HepG2 (cell line): ENCODE results near the gene ROBO2. TPM values are rescaled to one million over a fixed set of nuclear protein-coding genes. Genes with fewer than 3 reads are reported as not detected.

Experiments used
- ATAC-seq: fragments of 200-7000 bp; cut with Tn5 transposase; 3 replicates; pipeline ENCODE4 v1.9.1; 2020; ENCODE audit warnings: mild to moderate bottlenecking, moderate library complexity
- BruUV-seq: library from RNA; stranded (reverse); fragments of 400-500 nt; replicated peaks from 2 replicates; lab custom pipeline; 2021; lab: Mats Ljungman, UMichigan
- CTCF ChIA-PET: fragments of 300-600 bp; formaldehyde crosslinking; extraction: SDS; loops from one replicate; lab custom pipeline; 2021; ENCODE audit warnings: low total read pairs, inconsistent platforms, low intra/inter-chr PET ratio; lab: Yijun Ruan, JAX
- POLR2A ChIA-PET: fragments of 350-600 bp; sonication (Branson Sonifier 250); formaldehyde crosslinking; loops from one replicate; lab custom pipeline; 2020; ENCODE audit warnings: antibody characterized with exemption, inconsistent platforms; lab: Yijun Ruan, JAX
- DNase-seq: peaks from one replicate; pipeline ENCODE4 v3.0.0-alpha.2; 2015; ENCODE audit warnings: low spot score
- FAIRE-seq: peaks from 3 replicates; lab custom pipeline; 2011; peaks lifted over from hg19 to GRCh38; lab: Jason Lieb, UNC
- H2AFZ ChIP-seq: one replicate; pipeline ENCODE4 v1.6.1; 2011; ENCODE audit warnings: low read length, inconsistent platforms
- H3K27ac ChIP-seq: fragments of 300-600 bp; 3 replicates; pipeline ENCODE4 v1.8.0; 2011; ENCODE audit warnings: mixed run types, mild to moderate bottlenecking, mixed read lengths, low read length, inconsistent platforms; ENCODE audit not compliant: insufficient read depth; ENCODE audit errors: extremely low read length
- H3K27me3 ChIP-seq, 2 experiments: fragments of 200-600 bp in 1 of 2; 2 replicates in 1 of 2; 3 replicates in 1 of 2; pipeline versions ENCODE4 v1.6.0 to v1.8.0; 2011; ENCODE audit warnings: low read length in 2 of 2, mild to moderate bottlenecking in 2 of 2, moderate library complexity in 2 of 2, inconsistent platforms in 1 of 2; ENCODE audit not compliant: insufficient read depth in 2 of 2, control insufficient read depth in 1 of 2
- H3K36me3 ChIP-seq, 2 experiments: fragments of 200-600 bp in 1 of 2; replicated peaks in 1 of 2; 2 replicates in 1 of 2; 3 replicates in 1 of 2; pipeline versions ENCODE4 v1.5.1 to v1.8.0; 2011; ENCODE audit warnings: low read length in 2 of 2, inconsistent platforms in 1 of 2; ENCODE audit not compliant: insufficient read depth in 2 of 2, control insufficient read depth in 1 of 2
- H3K4me1 ChIP-seq: 2 replicates; pipeline ENCODE4 v1.5.1; 2012; ENCODE audit warnings: low read length, inconsistent platforms; ENCODE audit not compliant: insufficient read depth
- H3K4me2 ChIP-seq: 2 replicates; pipeline ENCODE4 v1.6.0; 2011; ENCODE audit warnings: low read depth, low read length, inconsistent platforms
- H3K4me3 ChIP-seq, 3 experiments: fragments of 200-600 bp in 1 of 3; sonication (generic), shearing (Covaris generic) in 1 of 3; replicated peaks in 1 of 3; 2 replicates each; pipeline ENCODE4 v1.5.1; 2011 to 2016; ENCODE audit warnings: low read length in 3 of 3, inconsistent platforms in 2 of 3, low read depth in 2 of 3, mild to moderate bottlenecking in 2 of 3, control low read depth in 1 of 3, mixed read lengths in 1 of 3; ENCODE audit not compliant: insufficient read depth in 1 of 3
- H3K79me2 ChIP-seq: one replicate; pipeline ENCODE4 v1.6.1; 2011; ENCODE audit warnings: low read length, inconsistent platforms; ENCODE audit not compliant: insufficient read depth
- H3K9ac ChIP-seq: 2 replicates; pipeline ENCODE4 v1.6.0; 2011; ENCODE audit warnings: mild to moderate bottlenecking, low read depth, low read length, inconsistent platforms; ENCODE audit not compliant: insufficient read depth
- H3K9me3 ChIP-seq: 2 replicates; pipeline ENCODE4 v1.5.1; 2012; ENCODE audit warnings: mild to moderate bottlenecking, low read length
- H4K20me1 ChIP-seq: 2 replicates; pipeline ENCODE4 v1.6.0; 2011; ENCODE audit warnings: inconsistent platforms, mild to moderate bottlenecking, low read length, moderate library complexity; ENCODE audit not compliant: insufficient read depth
- GPBP1L1 ChIP-seq: sonication (generic); formaldehyde crosslinking; IDR thresholded peaks from 2 replicates; pipeline ENCODE4 v1.5.0; 2020; ENCODE audit warnings: mild to moderate bottlenecking, missing genetic modification reagents
- HNF4G ChIP-seq, 2 experiments: sonication (generic) in 1 of 2; formaldehyde crosslinking in 1 of 2; IDR thresholded peaks; 2 replicates each; pipeline versions ENCODE4 v1.4.0 to v1.6.1; 2011 to 2020; ENCODE audit warnings: borderline replicate concordance in 2 of 2, low read depth in 2 of 2, mild to moderate bottlenecking in 2 of 2, low read length in 1 of 2, missing genetic modification reagents in 1 of 2, moderate library complexity in 1 of 2
- PLRG1 ChIP-seq: fragments of 450-650 bp; conservative IDR thresholded peaks from 2 replicates; pipeline ENCODE4 v1.6.1; 2016
- RBM39 ChIP-seq: fragments of 200-400 bp; formaldehyde crosslinking; IDR thresholded peaks from one replicate; pipeline ENCODE4 v1.6.1; 2018; ENCODE audit warnings: antibody characterized with exemption, mild to moderate bottlenecking, low read depth, low read length; ENCODE audit not compliant: poor library complexity, severe bottlenecking
- ZNF362 ChIP-seq: sonication (generic); formaldehyde crosslinking; IDR thresholded peaks from 2 replicates; pipeline ENCODE4 v1.4.0; 2020; ENCODE audit warnings: missing genetic modification reagents, mild to moderate bottlenecking, borderline replicate concordance
- ZSCAN12 ChIP-seq: sonication (generic); formaldehyde crosslinking; IDR thresholded peaks from 2 replicates; pipeline ENCODE4 v1.9.0; 2021; ENCODE audit warnings: mild to moderate bottlenecking, missing genetic modification reagents
- in situ Hi-C: cut with HindIII; loops from 2 replicates; pipeline ENCODE4 v1.10.0; 2017; ENCODE audit warnings: low pct_unique_long_range_greater_than_20kb; ENCODE audit not compliant: extremely low pct_ligation_motif_present
- intact Hi-C: fragments of 100-400 bp; cut with micrococcal nuclease; formaldehyde crosslinking; loops from one replicate; pipeline ENCODE4 v1.10.0; 2022; ENCODE audit not compliant: unreplicated experiment
- polyA plus RNA-seq, 8 experiments: library from polyadenylated mRNA; depleted of rRNA in 3 of 8; stranded (reverse) in 7 of 8; unstranded in 1 of 8; fragments of >200 nt; fragmentation: Illumina TruSeq in 4 of 8; extraction: Trizol in 4 of 8; gene quantifications; 2 replicates each; pipeline versions ENCODE4 v1.2.1 to v1.2.3, GENCODE V29; 2011 to 2016; ENCODE audit warnings: low read depth in 4 of 8, missing spikeins in 1 of 8, mixed read lengths in 1 of 8; ENCODE audit not compliant: insufficient read depth in 1 of 8
- total RNA-seq, 5 experiments: library from RNA; depleted of rRNA; stranded (reverse); fragments of >200 nt; fragmentation: Illumina TruSeq; extraction: Trizol; gene quantifications; 2 replicates each; pipeline ENCODE4 v1.2.3, GENCODE V29; 2016; ENCODE audit warnings: low read depth in 1 of 5

The ROBO2 gene
- total and polyA plus RNA-seq, 2 of the 13 experiments (the other 11 are each of a cell fraction or from before 2014, with no cell fraction given), result not detected

DNA sequence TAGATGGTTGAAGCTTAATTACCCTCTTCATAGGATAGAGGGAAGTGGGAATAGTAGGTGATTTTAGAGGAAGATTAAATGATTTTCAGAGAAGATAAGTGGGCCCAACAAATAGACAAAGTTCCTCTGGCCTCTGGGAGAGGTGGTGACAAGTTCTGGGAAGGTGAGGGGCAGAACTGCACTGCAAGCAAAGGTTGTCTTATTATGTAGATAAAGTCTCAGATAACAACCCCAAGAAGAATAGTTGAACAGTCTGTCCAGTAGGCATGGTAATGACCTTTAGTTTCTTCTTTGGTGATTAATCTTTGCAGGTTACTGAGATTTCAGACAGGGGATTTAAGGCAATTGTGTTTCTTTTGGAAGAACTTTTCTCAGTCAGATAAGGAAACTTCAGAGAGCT is 439.1 kb downstream of the ROBO2 start:
- BruUV-seq, result no TSS peak

More for the DNA sequence above, 439.1 kb downstream of the ROBO2 start:
- in situ Hi-C loops, result no loop called here
- no peaks in the 10 kb centered on the region for H3K36me3 ChIP-seq
- no peaks in the 10 kb centered on the region for H3K27me3 ChIP-seq
- H2AFZ ChIP-seq, result no peak overlapping the region
- no peak overlapping the region for H3K9ac ChIP-seq
- no peak overlapping the region for H3K4me3 ChIP-seq
- intact Hi-C loops, result no loop called here
- ChIA-PET CTCF (no interaction called here), POLR2A (no interaction called here)
- no peak for ATAC-seq
- H4K20me1 ChIP-seq, result no peaks in the 10 kb centered on the region
- FAIRE-seq, result no peak
- H3K9me3 ChIP-seq, result no peaks in the 10 kb centered on the region
- no peak overlapping the region for H3K4me2 ChIP-seq
- no peaks in the 10 kb centered on the region for H3K79me2 ChIP-seq
- no peak overlapping the region for H3K27ac ChIP-seq
- H3K4me1 ChIP-seq, result no peaks in the 10 kb centered on the region
- TF ChIP-seq GPBP1L1 (no peak), HNF4G (IDR thresholded peaks at IDR 0.05; ENCODE audit: borderline replicate concordance, low read depth, low read length) (no peak), HNF4G (CRISPR knock-in tag; IDR thresholded peaks at IDR 0.05; ENCODE audit: borderline replicate concordance, low read depth) (no peak), PLRG1 (no peak), ZSCAN12 (CRISPR knock-in tag) (no peak), RBM39 (no peak), ZNF362 (CRISPR knock-in tag) (no peak)
- DNase-seq, result no peak
